A673 (cell line): ENCODE data around the gene DGKD. TPM values are rescaled to one million over a fixed set of nuclear protein-coding genes. Genes with fewer than 3 reads are reported as not detected.

Experiments used
- BruUV-seq: library from RNA; stranded (reverse); fragments of 400-500 nt; replicated peaks from 2 replicates; lab custom pipeline; 2021; lab: Mats Ljungman, UMichigan
- CTCF ChIA-PET: fragments of 300-600 bp; sonication (Branson Sonifier 250); formaldehyde crosslinking; loops from one replicate; lab custom pipeline; 2022; ENCODE audit warnings: antibody characterized with exemption; lab: Charles Lee
- POLR2A ChIA-PET: fragments of 300-600 bp; sonication (Branson Sonifier 250); formaldehyde crosslinking; loops from one replicate; lab custom pipeline; 2022; ENCODE audit warnings: antibody characterized with exemption; ENCODE audit not compliant: low non-redundant PET; lab: Charles Lee
- DNase-seq: peaks from one replicate; pipeline ENCODE4 v3.0.0-alpha.2; 2015; ENCODE audit warnings: low spot score
- H3K27ac ChIP-seq: fragments of 200-600 bp; sonication (generic); 2 replicates; pipeline ENCODE4 v1.5.1; 2016; ENCODE audit warnings: mixed run types, low read depth, mild to moderate bottlenecking, mixed read lengths, antibody characterized with exemption, low read length; ENCODE audit not compliant: poor library complexity, severe bottlenecking
- H3K27me3 ChIP-seq: fragments of 200-600 bp; sonication (generic); replicated peaks from 2 replicates; pipeline ENCODE4 v1.6.1; 2017; ENCODE audit warnings: mixed run types, low read depth, mild to moderate bottlenecking, mixed read lengths, antibody characterized with exemption, low read length; ENCODE audit not compliant: insufficient read depth, poor library complexity
- H3K36me3 ChIP-seq: fragments of 200-600 bp; sonication (generic); 2 replicates; pipeline ENCODE4 v1.6.1; 2016; ENCODE audit warnings: mixed run types, mild to moderate bottlenecking, mixed read lengths, antibody characterized with exemption, low read length; ENCODE audit not compliant: insufficient read depth, poor library complexity, severe bottlenecking
- H3K4me1 ChIP-seq: fragments of 200-600 bp; sonication (generic); 2 replicates; pipeline ENCODE4 v1.6.1; 2017; ENCODE audit warnings: mixed run types, mild to moderate bottlenecking, mixed read lengths, antibody characterized with exemption, low read length; ENCODE audit not compliant: insufficient read depth, poor library complexity, severe bottlenecking
- H3K4me3 ChIP-seq: fragments of 200-600 bp; sonication (generic); 2 replicates; pipeline ENCODE4 v1.5.1; 2016; ENCODE audit warnings: low read depth, mixed run types, mild to moderate bottlenecking, mixed read lengths, low read length; ENCODE audit not compliant: poor library complexity, severe bottlenecking
- H3K9me3 ChIP-seq: fragments of 200-600 bp; sonication (generic); 2 replicates; pipeline ENCODE4 v1.6.1; 2016; ENCODE audit warnings: mixed run types, low read depth, mild to moderate bottlenecking, mixed read lengths, antibody characterized with exemption, low read length; ENCODE audit not compliant: poor library complexity, severe bottlenecking
- CTCF ChIP-seq: fragments of 300-800, 200-600 bp; sonication (generic); conservative IDR thresholded peaks from 2 replicates; pipeline ENCODE4 v1.5.1; 2017; ENCODE audit warnings: low read depth, mild to moderate bottlenecking, antibody characterized with exemption, low read length, moderate library complexity, mixed read lengths
- EZH2 ChIP-seq: fragments of 200-600 bp; sonication (generic); IDR thresholded peaks from 2 replicates; pipeline ENCODE4 v1.6.1; 2017; ENCODE audit warnings: borderline replicate concordance, low read depth, mild to moderate bottlenecking, mixed read lengths, antibody characterized with exemption, low read length; ENCODE audit not compliant: poor library complexity, severe bottlenecking
- intact Hi-C: fragments of 100-400 bp; cut with micrococcal nuclease; formaldehyde crosslinking; loops from one replicate; pipeline ENCODE4 v1.10.0; 2022; ENCODE audit not compliant: unreplicated experiment
- total RNA-seq: library from RNA; stranded (reverse); gene quantifications from 2 replicates; pipeline ENCODE4 v1.2.3, GENCODE V29; 2021

DGKD gene
- total RNA-seq, 1 experiment from 2014 or later: 128 TPM

DNA sequence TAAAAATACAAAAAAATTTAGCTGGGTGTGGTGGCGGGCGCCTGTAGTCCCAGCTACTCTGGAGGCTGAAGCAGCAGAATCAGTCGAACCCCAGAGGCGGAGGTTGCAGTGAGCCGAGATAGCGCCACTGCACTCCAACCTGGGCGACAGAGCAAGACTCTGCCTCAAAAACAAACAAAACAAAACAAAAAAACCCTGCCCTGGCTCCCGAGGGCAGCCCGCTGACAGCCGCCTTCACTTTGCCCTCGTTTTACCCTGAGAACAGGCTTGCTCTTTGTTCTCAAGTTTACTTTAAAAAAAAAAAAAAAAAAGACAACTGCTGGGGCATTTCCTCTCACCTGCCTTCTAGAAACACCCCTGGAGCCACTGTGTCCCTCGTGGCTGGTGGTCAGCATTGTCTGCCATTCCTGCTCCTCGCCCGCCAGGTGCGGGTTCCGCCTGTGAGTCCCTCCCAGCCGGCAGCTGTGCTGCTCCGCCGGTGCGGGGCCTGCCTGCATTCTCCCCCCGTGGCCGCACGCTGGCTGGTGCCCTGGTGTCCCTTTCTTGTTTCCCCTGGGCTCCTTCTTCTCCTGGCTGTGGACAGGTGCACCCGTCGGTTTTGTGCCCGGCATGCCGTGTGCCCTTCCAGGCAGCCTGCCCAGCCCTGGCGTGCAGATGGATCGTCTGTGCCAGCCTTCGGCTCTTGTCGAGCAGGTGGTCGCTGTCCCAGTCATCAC is 106.6 kb downstream of the DGKD start:
- BruUV-seq: no TSS peak
- Histone ChIP-seq H3K4me3 (no peak overlapping the region), H3K9me3 (no peaks in the 10 kb centered on the region), H3K4me1 (no peaks in the 10 kb centered on the region), H3K36me3 (peaks cover 55% of the 10 kb centered on the region), H3K27me3 (no peaks in the 10 kb centered on the region), H3K27ac (no peak overlapping the region)
- POLR2A ChIA-PET: no interaction called here
- TF ChIP-seq CTCF (no peak), EZH2 (no peak)
- no peak for DNase-seq
- CTCF ChIA-PET: no interaction called here
- intact Hi-C loops: no loop called here

- TF ChIP-seq EZH2 (no peak), CTCF (no peak)
- Histone ChIP-seq H3K4me3 (no peak overlapping the region), H3K4me1 (no peaks in the 10 kb centered on the region), H3K9me3 (no peaks in the 10 kb centered on the region), H3K36me3 (peaks cover 49% of the 10 kb centered on the region), H3K27me3 (no peaks in the 10 kb centered on the region), H3K27ac (no peak overlapping the region)
- ChIA-PET CTCF (no interaction called here), POLR2A (no interaction called here)
- BruUV-seq: no TSS peak
- DNase-seq: no peak
- intact Hi-C loops: no loop called here
Measured at GRCh38 chr2:233461481-233461891, 107.2 kb downstream of the DGKD start.

GRCh38 chr2:233462202-233462785 is 108.0 kb downstream of the DGKD start:
- Histone ChIP-seq H3K36me3 (peaks cover 41% of the 10 kb centered on the region), H3K4me3 (no peak overlapping the region), H3K27ac (no peak overlapping the region), H3K27me3 (no peaks in the 10 kb centered on the region), H3K9me3 (no peaks in the 10 kb centered on the region), H3K4me1 (no peaks in the 10 kb centered on the region)
- BruUV-seq: no TSS peak
- ChIA-PET POLR2A (no interaction called here), CTCF (no interaction called here)
- no peak for TF ChIP-seq EZH2
- TF ChIP-seq CTCF: no peak
- DNase-seq: no peak
- intact Hi-C loops: no loop called here
